IPS DF 6.9 (cell line): Measurements from ENCODE around the gene EWSR1.
"Not testable (repeated sequence)": the region's sequence is repeated elsewhere in the genome, so short reads cannot be mapped to it uniquely, and the experiment has no call there.

Source experiments
- DNase-seq: peaks from one replicate; pipeline ENCODE4 v3.0.0-alpha.2; 2013; ENCODE audit warnings: low read depth, low spot score
- H3K27ac ChIP-seq: one replicate; pipeline ENCODE4 v1.5.1; 2013; ENCODE audit warnings: low read length, control low read depth
- H3K27me3 ChIP-seq: 2 replicates; pipeline ENCODE4 v1.6.1; 2013; ENCODE audit warnings: mild to moderate bottlenecking, low read length; ENCODE audit not compliant: control insufficient read depth, insufficient read depth
- H3K36me3 ChIP-seq: 2 replicates; pipeline ENCODE4 v1.6.1; 2013; ENCODE audit warnings: low read length; ENCODE audit not compliant: control insufficient read depth, insufficient read depth
- H3K4me1 ChIP-seq: 2 replicates; pipeline ENCODE4 v1.6.1; 2013; ENCODE audit warnings: low read length; ENCODE audit not compliant: control insufficient read depth, insufficient read depth
- H3K4me3 ChIP-seq: 2 replicates; pipeline ENCODE4 v1.5.1; 2013; ENCODE audit warnings: mild to moderate bottlenecking, low read length
- H3K9me3 ChIP-seq: 2 replicates; pipeline ENCODE4 v1.6.1; 2013; ENCODE audit warnings: low read length, inconsistent platforms; ENCODE audit not compliant: control insufficient read depth, insufficient read depth
- WGBS: extraction: QIAGEN DNeasy Blood & Tissue Kit; methylation state at CpG from one replicate; pipeline ENCODE4 v1.1.7; 2013; ENCODE audit warnings: mixed read lengths, missing lambda C conversion rate; ENCODE audit not compliant: insufficient read length, insufficient coverage; 5-methylcytosine and 5-hydroxymethylcytosine counted together

The EWSR1 gene

GRCh38 chr22:29267858-29268510 is at the start of gene EWSR1, which contains the start of gene RHBDD3:
Gene EWSR1, plus strand, starts transcription at chr22:29268268. Its CDS starts 69 bp downstream, at chr22:29268337.
Gene RHBDD3, minus strand, starts transcription at chr22:29267981. Its CDS starts 2,355 bp downstream, at chr22:29265626.
- H3K4me3 ChIP-seq, result peak within 1 kb of the TSS; percentile 90
- no peaks in the 10 kb centered on the region for H3K4me1 ChIP-seq
- H3K9me3 ChIP-seq, result no peaks in the 10 kb centered on the region
- no peaks in the 10 kb centered on the region for H3K27me3 ChIP-seq
- DNase-seq, result peak; percentile 67
- peaks cover 15% of the 10 kb centered on the region for H3K36me3 ChIP-seq
- H3K27ac ChIP-seq, result no peak within 1 kb of the TSS
- no CpG with 5 or more reads among the region's 67 CpGs for WGBS

GRCh38 chr22:29218758-29219408 is 49.2 kb upstream of the EWSR1 start:
- no CpG with 5 or more reads among the region's 11 CpGs for WGBS
- no peak for DNase-seq

GRCh38 chr22:29219409-29219782 is 48.7 kb upstream of the EWSR1 start:
- DNase-seq, H3K4me3 ChIP-seq, H3K27ac ChIP-seq, H3K9me3 ChIP-seq, H3K27me3 ChIP-seq, H3K4me1 ChIP-seq, H3K36me3 ChIP-seq: not testable (repeated sequence)
- no CpG with 5 or more reads among the region's 2 CpGs for WGBS

More at GRCh38 chr22:29218758-29219408, 49.2 kb upstream of the EWSR1 start:
- H3K4me3 ChIP-seq, result no peak overlapping the region
- no peak overlapping the region for H3K27ac ChIP-seq
- no peaks in the 10 kb centered on the region for H3K9me3 ChIP-seq
- H3K27me3 ChIP-seq, result no peaks in the 10 kb centered on the region
- H3K4me1 ChIP-seq, result peaks cover 4% of the 10 kb centered on the region
- no peaks in the 10 kb centered on the region for H3K36me3 ChIP-seq

- H3K27ac ChIP-seq, result no peak overlapping the region
- no peak for DNase-seq
- no peak overlapping the region for H3K4me3 ChIP-seq
- H3K9me3 ChIP-seq, result no peaks in the 10 kb centered on the region
- H3K4me1 ChIP-seq, result peaks cover 2% of the 10 kb centered on the region
- H3K27me3 ChIP-seq, result no peaks in the 10 kb centered on the region
- H3K36me3 ChIP-seq, result no peaks in the 10 kb centered on the region
- WGBS, result no CpG with 5 or more reads among the region's 14 CpGs
Observed at GRCh38 chr22:29219881-29220670, 48.0 kb upstream of the EWSR1 start.

- Histone ChIP-seq H3K36me3 (no peaks in the 10 kb centered on the region), H3K4me3 (no peak overlapping the region), H3K27ac (no peak overlapping the region), H3K27me3 (no peaks in the 10 kb centered on the region), H3K9me3 (no peaks in the 10 kb centered on the region), H3K4me1 (peaks cover 2% of the 10 kb centered on the region)
- no peak for DNase-seq
- no CpG with 5 or more reads among the region's 19 CpGs for WGBS
Observed at GRCh38 chr22:29224121-29224858, 43.8 kb upstream of the EWSR1 start.

- no peak overlapping the region for H3K27ac ChIP-seq
- no peak for DNase-seq
Observed at GRCh38 chr22:29224859-29225410, 43.1 kb upstream of the EWSR1 start.

GRCh38 chr22:29225422-29226090 is 42.5 kb upstream of the EWSR1 start:
- Histone ChIP-seq H3K9me3 (no peaks in the 10 kb centered on the region), H3K4me3 (no peak overlapping the region), H3K36me3 (no peaks in the 10 kb centered on the region), H3K4me1 (no peaks in the 10 kb centered on the region), H3K27ac (no peak overlapping the region), H3K27me3 (no peaks in the 10 kb centered on the region)
- no CpG with 5 or more reads among the region's 16 CpGs for WGBS
- DNase-seq, result no peak

More at GRCh38 chr22:29224859-29225410, 43.1 kb upstream of the EWSR1 start:
- Histone ChIP-seq H3K36me3 (no peaks in the 10 kb centered on the region), H3K9me3 (no peaks in the 10 kb centered on the region), H3K4me1 (peaks cover 1% of the 10 kb centered on the region), H3K4me3 (no peak overlapping the region; the same call in 1 of the 2 replicates), H3K27me3 (no peaks in the 10 kb centered on the region)
- WGBS, result no CpG with 5 or more reads among the region's 7 CpGs

GRCh38 chr22:29226351-29226981 is 41.6 kb upstream of the EWSR1 start:
- Histone ChIP-seq H3K9me3 (no peaks in the 10 kb centered on the region), H3K36me3 (no peaks in the 10 kb centered on the region), H3K27me3 (no peaks in the 10 kb centered on the region), H3K4me3 (no peak overlapping the region), H3K27ac (no peak overlapping the region), H3K4me1 (no peaks in the 10 kb centered on the region)
- no peak for DNase-seq
- no CpG with 5 or more reads among the region's 11 CpGs for WGBS
